Peyer's patch (tissue), 4 donors: Measurements from ENCODE around the gene EYA3.

Source experiments
- CTCF ChIP-seq, 6 experiments: fragments of 450-650 bp in 4 of 6; fragments of 200-600 bp in 2 of 6; sonication (generic) in 1 of 6; IDR thresholded peaks; one replicate each; pipeline ENCODE4 v1.5.1; 2017 to 2019; ENCODE audit warnings: antibody characterized with exemption in 6 of 6, mild to moderate bottlenecking in 3 of 6, moderate library complexity in 1 of 6
- POLR2A ChIP-seq, 2 donors: fragments of 450-650 bp; IDR thresholded peaks; one replicate each; pipeline ENCODE4 v1.5.1; 2017; ENCODE audit warnings: antibody characterized with exemption in 2 of 2, mild to moderate bottlenecking in 2 of 2, moderate library complexity in 2 of 2

GRCh38 chr1:27957655-27958054, 130.8 kb downstream of the EYA3 start:
- no peak for TF ChIP-seq CTCF (IDR thresholded peaks at IDR 0.05)
- TF ChIP-seq POLR2A (IDR thresholded peaks at IDR 0.05): no peak
